Measurements from ENCODE around the gene OR5AP2. TPM values are rescaled to one million over a fixed set of nuclear protein-coding genes. Genes with fewer than 3 reads are reported as not detected.
"Not testable (repeated sequence)": the region's sequence is repeated elsewhere in the genome, so short reads cannot be mapped to it uniquely, and the experiment has no call there.

The OR5AP2 gene
- total RNA-seq, 4 donors from 2014 or later = not detected

DNA sequence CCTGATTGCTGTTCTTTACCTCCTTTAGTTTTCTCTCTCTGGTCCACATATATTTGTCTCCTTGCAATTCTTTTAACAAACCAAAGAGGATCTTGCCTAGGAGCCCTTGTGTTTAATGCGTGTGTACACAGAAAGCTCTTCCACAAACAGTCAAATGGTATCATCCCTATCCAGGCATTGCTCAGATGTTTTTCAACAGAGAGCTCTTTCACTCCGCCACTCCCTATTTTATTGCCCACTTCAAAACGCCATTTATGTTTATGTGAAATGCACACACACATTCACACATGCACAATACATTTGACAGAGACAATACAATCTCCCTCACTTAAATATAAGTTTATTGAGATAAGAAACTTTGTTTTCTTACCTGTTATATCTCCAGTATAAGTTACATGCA is 4.7 kb downstream of the OR5AP2 start:
- Histone ChIP-seq H3K4me1 (no peaks in the 10 kb centered on the region), H3K4me3 (no peak overlapping the region), H3K36me3 (no peaks in the 10 kb centered on the region), H3K27me3 (no peaks in the 10 kb centered on the region), H3K27ac (no peak overlapping the region), H3K9me3 (no peaks in the 10 kb centered on the region)
- TF ChIP-seq, protein P1, sequence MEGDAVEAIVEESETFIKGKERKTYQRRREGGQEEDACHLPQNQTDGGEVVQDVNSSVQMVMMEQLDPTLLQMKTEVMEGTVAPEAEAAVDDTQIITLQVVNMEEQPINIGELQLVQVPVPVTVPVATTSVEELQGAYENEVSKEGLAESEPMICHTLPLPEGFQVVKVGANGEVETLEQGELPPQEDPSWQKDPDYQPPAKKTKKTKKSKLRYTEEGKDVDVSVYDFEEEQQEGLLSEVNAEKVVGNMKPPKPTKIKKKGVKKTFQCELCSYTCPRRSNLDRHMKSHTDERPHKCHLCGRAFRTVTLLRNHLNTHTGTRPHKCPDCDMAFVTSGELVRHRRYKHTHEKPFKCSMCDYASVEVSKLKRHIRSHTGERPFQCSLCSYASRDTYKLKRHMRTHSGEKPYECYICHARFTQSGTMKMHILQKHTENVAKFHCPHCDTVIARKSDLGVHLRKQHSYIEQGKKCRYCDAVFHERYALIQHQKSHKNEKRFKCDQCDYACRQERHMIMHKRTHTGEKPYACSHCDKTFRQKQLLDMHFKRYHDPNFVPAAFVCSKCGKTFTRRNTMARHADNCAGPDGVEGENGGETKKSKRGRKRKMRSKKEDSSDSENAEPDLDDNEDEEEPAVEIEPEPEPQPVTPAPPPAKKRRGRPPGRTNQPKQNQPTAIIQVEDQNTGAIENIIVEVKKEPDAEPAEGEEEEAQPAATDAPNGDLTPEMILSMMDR (IDR thresholded peaks at IDR 0.05) = no peak
- no peak for TF ChIP-seq POLR2A (IDR thresholded peaks at IDR 0.05)
- TF ChIP-seq EP300 (IDR thresholded peaks at IDR 0.05) = no peak
- WGBS, 2 donors = 49 to 53% methylated on average over 3 of the region's 3 CpGs
- DNase-seq (ENCODE audit: low spot score in 2 of 2) = no peak

DNA sequence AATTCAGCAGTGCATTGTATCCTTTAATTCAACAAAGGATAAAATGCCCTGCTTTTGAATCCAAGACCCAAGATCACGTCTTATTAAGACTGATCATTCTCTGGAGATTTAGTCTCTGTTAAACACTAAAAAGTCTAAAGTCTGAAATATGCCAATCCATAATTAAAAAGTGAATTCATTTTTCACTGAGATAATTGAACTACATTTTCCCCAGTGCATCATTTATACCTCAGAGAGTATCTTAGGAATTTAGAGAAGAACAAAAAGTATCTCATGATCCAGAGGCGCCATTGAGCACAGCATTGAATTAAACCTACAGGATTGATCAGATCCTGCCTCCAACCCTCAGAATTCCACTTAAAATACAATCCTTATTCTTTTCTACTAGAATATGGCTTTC is 5.4 kb downstream of the OR5AP2 start:
- Histone ChIP-seq H3K27ac (no peak overlapping the region), H3K4me1 (no peaks in the 10 kb centered on the region), H3K9me3 (no peaks in the 10 kb centered on the region), H3K4me3 (no peak overlapping the region), H3K27me3 (no peaks in the 10 kb centered on the region), H3K36me3 (no peaks in the 10 kb centered on the region)
- WGBS, 2 donors = 76 to 80% methylated on average over 2 of the region's 2 CpGs
- DNase-seq (ENCODE audit: low spot score in 2 of 2) = no peak
- TF ChIP-seq EP300 (IDR thresholded peaks at IDR 0.05) (no peak), POLR2A (IDR thresholded peaks at IDR 0.05) (no peak)
- TF ChIP-seq, protein P1 (IDR thresholded peaks at IDR 0.05) = no peak

DNA sequence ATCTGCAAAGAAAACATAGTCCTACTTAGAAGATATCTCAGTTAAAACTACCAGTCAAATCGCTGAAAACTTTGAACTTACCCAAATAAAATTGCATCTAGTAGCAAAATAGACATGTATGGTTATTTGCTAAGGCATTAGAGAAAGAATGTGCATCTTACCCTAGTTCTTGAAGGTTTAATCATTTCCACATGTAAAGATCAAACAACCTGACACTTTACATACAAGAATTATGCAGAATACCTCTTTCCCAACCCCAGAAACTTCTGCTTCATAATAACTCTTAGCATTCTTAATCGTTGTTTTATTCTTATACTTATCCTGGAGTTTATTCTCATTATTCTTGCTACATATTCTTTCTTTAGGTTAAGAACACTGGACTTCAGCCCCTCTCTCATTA is 9.9 kb downstream of the OR5AP2 start:
- Histone ChIP-seq H3K27me3 (no peaks in the 10 kb centered on the region), H3K27ac (no peak overlapping the region), H3K4me1 (no peaks in the 10 kb centered on the region), H3K36me3 (no peaks in the 10 kb centered on the region), H3K4me3 (no peak overlapping the region), H3K9me3 (no peaks in the 10 kb centered on the region)
- TF ChIP-seq POLR2A (IDR thresholded peaks at IDR 0.05) = no peak
- DNase-seq (ENCODE audit: low spot score in 2 of 2) = no peak
- WGBS, 2 donors = 80 to 86% methylated on average over 2 of the region's 2 CpGs

DNA sequence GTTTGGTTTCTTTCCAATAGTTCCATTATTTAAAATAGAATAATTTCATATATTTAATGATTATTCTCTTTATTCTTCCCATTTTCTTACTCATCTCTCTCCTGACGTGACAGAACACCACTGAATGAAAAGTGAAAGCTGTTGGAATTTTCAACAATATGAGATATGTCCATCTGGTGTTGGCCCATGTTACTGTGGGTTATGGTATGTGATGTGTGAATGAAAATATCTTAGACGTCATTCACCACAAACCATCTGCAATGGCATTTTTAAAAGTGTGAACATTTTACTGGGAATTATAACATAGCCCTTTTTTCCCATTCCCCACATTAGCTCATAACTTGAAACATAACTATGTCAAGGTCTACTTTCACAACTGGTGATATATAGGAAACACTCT is 16.3 kb downstream of the OR5AP2 start:
- Histone ChIP-seq H3K4me3 (no peak overlapping the region), H3K36me3 (no peaks in the 10 kb centered on the region), H3K27me3 (no peaks in the 10 kb centered on the region), H3K4me1 (peaks cover 0 to 4% (median 0%) of the 10 kb centered on the region in 4 donors), H3K9me3 (no peaks in the 10 kb centered on the region), H3K27ac (no peak overlapping the region)
- TF ChIP-seq, protein P1 (IDR thresholded peaks at IDR 0.05) = no peak
- TF ChIP-seq EP300 (IDR thresholded peaks at IDR 0.05) = no peak
- no peak for TF ChIP-seq POLR2A (IDR thresholded peaks at IDR 0.05)
- 57% methylated on average over 2 of the region's 2 CpGs for WGBS, 2 donors
- DNase-seq (ENCODE audit: low spot score in 2 of 2) = no peak

DNA sequence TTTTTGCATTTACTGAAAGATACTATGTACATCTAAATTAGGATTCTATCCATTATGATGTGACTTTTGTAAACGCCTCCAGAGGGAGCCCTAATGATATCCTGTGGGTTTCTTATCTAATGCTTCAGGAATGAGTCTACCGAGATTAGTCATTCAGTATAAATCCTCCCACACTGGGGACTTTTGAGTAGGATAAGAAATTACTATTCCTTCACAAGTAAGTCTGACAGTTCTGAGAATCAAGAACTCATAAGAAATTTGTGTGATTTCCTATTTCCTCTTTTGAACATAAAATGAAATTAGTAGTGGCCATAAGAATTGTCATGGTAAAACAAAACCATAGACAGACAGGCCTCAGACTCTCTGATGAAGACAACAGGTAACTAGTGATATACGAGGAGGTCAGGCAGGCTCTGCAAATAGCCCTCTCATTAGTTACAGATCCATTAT is 17.6 kb downstream of the OR5AP2 start:
- DNase-seq (ENCODE audit: low spot score in 2 of 2) = no peak
- TF ChIP-seq POLR2A (IDR thresholded peaks at IDR 0.05) = no peak
- TF ChIP-seq, protein P1 (IDR thresholded peaks at IDR 0.05) = peak in 1 of 5 experiments; percentile 13
- H3K4me1 ChIP-seq = peaks cover 0 to 4% (median 0%) of the 10 kb centered on the region in 4 donors
- no peak overlapping the region for H3K27ac ChIP-seq
- H3K9me3 ChIP-seq = no peaks in the 10 kb centered on the region
- H3K4me3 ChIP-seq = no peak overlapping the region
- 2 to 4% methylated on average over 3 of the region's 3 CpGs for WGBS, 2 donors
- H3K27me3 ChIP-seq = no peaks in the 10 kb centered on the region
- H3K36me3 ChIP-seq = no peaks in the 10 kb centered on the region

DNA sequence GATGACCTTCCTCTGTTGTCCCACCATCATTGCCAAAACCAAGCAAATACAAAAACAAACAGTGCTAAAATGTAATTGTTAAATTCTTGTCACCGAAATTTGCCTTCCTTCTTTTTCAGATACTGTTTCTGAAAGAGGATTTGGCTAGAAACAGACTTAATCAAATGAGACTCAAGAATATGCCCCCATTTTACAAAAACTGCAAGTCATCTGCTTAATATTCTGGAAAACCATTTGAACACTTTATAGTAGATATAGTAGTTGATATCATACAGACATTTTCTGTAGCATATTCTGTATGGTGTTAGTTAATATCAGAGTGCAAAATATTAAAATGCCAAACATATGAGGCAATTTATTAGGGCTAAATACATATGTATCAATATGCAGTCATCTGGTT is 31.1 kb downstream of the OR5AP2 start:
- Histone ChIP-seq H3K36me3 (no peaks in the 10 kb centered on the region), H3K9me3 (no peaks in the 10 kb centered on the region), H3K4me1 (no peaks in the 10 kb centered on the region), H3K27ac (no peak overlapping the region), H3K27me3 (no peaks in the 10 kb centered on the region), H3K4me3 (no peak overlapping the region)
- 78 to 90% methylated on average over 1 of the region's 1 CpG for WGBS, 2 donors
- TF ChIP-seq, protein P1 (IDR thresholded peaks at IDR 0.05) = no peak
- TF ChIP-seq EP300 (IDR thresholded peaks at IDR 0.05) = no peak
- TF ChIP-seq POLR2A (IDR thresholded peaks at IDR 0.05) = no peak
- no peak for DNase-seq (ENCODE audit: low spot score in 2 of 2)

DNA sequence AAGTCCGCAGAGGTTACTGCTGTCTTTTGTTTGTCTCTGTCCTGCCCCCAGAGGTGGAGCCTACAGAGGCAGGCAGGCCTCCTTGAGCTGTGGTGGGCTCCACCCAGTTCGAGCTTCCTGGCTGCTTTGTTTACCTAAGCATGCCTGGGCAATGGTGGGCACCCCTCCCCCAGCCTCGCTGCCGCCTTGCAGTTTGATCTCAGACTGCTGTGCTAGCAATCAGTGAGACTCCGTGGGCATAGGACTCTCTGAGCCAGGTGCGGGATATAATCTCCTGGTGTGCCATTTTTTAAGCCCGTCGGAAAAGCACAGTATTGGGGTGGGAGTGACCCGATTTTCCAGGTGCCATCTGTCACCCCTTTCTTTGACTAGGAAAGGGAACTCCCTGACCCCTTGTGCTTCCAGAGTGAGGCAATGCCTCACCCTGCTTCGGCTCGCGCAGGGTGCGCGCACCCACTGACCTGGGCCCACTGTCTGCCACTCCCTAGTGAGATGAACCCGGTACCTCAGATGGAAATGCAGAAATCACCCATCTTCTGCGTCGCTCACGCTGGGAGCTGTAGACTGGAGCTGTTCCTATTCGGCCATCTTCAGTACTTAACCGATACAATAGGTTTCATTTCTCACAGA is 50.0 kb downstream of the OR5AP2 start:
- H3K27me3 ChIP-seq; DNase-seq (ENCODE audit: low spot score in 2 of 2); H3K27ac ChIP-seq; H3K4me3 ChIP-seq; H3K36me3 ChIP-seq; H3K4me1 ChIP-seq: not testable (repeated sequence)
- 96 to 97% methylated on average over 19 to 20 of the region's 20 CpGs for WGBS, 2 donors
- peaks cover 0 to 24% (median 0%) of the 10 kb centered on the region in 4 donors for H3K9me3 ChIP-seq
